WTC11 (cell line): ENCODE measurements around the gene WEE1. TPM values are rescaled to one million over a fixed set of nuclear protein-coding genes. Genes with fewer than 3 reads are reported as not detected.

Experiments
- ATAC-seq: fragments of 200-7000 bp; cut with Tn5 transposase; 2 replicates; pipeline ENCODE4 v1.10.0; 2021; ENCODE audit warnings: mild to moderate bottlenecking, moderate library complexity
- CTCF ChIA-PET: fragments of 300-600 bp; sonication (Branson Sonifier 250); formaldehyde crosslinking; loops from one replicate; lab custom pipeline; 2021; ENCODE audit warnings: antibody characterized with exemption; lab: Charles Lee
- POLR2A ChIA-PET: fragments of 350-600 bp; sonication (Branson Sonifier 250); formaldehyde crosslinking; loops from one replicate; lab custom pipeline; 2021; ENCODE audit warnings: antibody characterized with exemption; lab: Charles Lee
- DNase-seq: peaks from one replicate; pipeline ENCODE4 v3.0.0; 2021; ENCODE audit warnings: low spot score
- H3K27ac Mint-ChIP-seq: 2 replicates; pipeline ENCODE4 v1.8.0; 2021; ENCODE audit warnings: mixed read lengths
- H3K27me3 Mint-ChIP-seq: 2 replicates; pipeline ENCODE4 v1.8.0; 2021; ENCODE audit warnings: low read depth, mild to moderate bottlenecking, moderate library complexity, mixed read lengths
- H3K36me3 Mint-ChIP-seq: 2 replicates; pipeline ENCODE4 v1.8.0; 2021; ENCODE audit warnings: mixed read lengths
- H3K4me1 Mint-ChIP-seq: 2 replicates; pipeline ENCODE4 v1.8.0; 2022; ENCODE audit warnings: mixed read lengths
- H3K4me3 Mint-ChIP-seq: 2 replicates; pipeline ENCODE4 v1.8.0; 2021; ENCODE audit warnings: mild to moderate bottlenecking, moderate library complexity, mixed read lengths
- H3K9me3 Mint-ChIP-seq: 2 replicates; pipeline ENCODE4 v1.8.0; 2021; ENCODE audit warnings: mixed read lengths
- AFF4 ChIP-seq: sonication (generic); formaldehyde crosslinking; IDR thresholded peaks from 2 replicates; pipeline ENCODE4 v1.8.1; 2023; ENCODE audit warnings: mild to moderate bottlenecking, missing genetic modification reagents, borderline replicate concordance
- ATF3 ChIP-seq: sonication (generic); formaldehyde crosslinking; conservative IDR thresholded peaks from 2 replicates; pipeline ENCODE4 v1.8.1; 2022; ENCODE audit warnings: mild to moderate bottlenecking, missing genetic modification reagents
- EMX1 ChIP-seq: fragments of 250-450 bp; sonication (Bioruptor Pico); IDR thresholded peaks from 2 replicates; pipeline ENCODE4 v1.8.0; 2021; ENCODE audit warnings: mild to moderate bottlenecking
- ESRRA ChIP-seq: sonication (generic); formaldehyde crosslinking; IDR thresholded peaks from 2 replicates; pipeline ENCODE4 v1.8.1; 2022; ENCODE audit warnings: mild to moderate bottlenecking, missing genetic modification reagents, borderline replicate concordance
- FOXP4 ChIP-seq: sonication (generic); formaldehyde crosslinking; IDR thresholded peaks from 2 replicates; pipeline ENCODE4 v1.8.0; 2022; ENCODE audit warnings: mild to moderate bottlenecking, missing genetic modification reagents
- KAT7 ChIP-seq: sonication (generic); formaldehyde crosslinking; IDR thresholded peaks from 2 replicates; pipeline ENCODE4 v1.8.1; 2023; ENCODE audit warnings: missing genetic modification reagents, mild to moderate bottlenecking, borderline replicate concordance
- MAX ChIP-seq: sonication (generic); formaldehyde crosslinking; IDR thresholded peaks from 2 replicates; pipeline ENCODE4 v1.8.0; 2022; ENCODE audit warnings: mild to moderate bottlenecking, missing genetic modification reagents
- MYBL2 ChIP-seq: sonication (generic); formaldehyde crosslinking; IDR thresholded peaks from 2 replicates; pipeline ENCODE4 v1.8.1; 2023; ENCODE audit warnings: mild to moderate bottlenecking, moderate library complexity, missing genetic modification reagents
- NFE2L1 ChIP-seq: sonication (generic); formaldehyde crosslinking; IDR thresholded peaks from 2 replicates; pipeline ENCODE4 v1.8.1; 2023; ENCODE audit warnings: missing genetic modification reagents
- NFYB ChIP-seq: sonication (generic); formaldehyde crosslinking; conservative IDR thresholded peaks from 2 replicates; pipeline ENCODE4 v1.8.0; 2022; ENCODE audit warnings: low read depth, missing genetic modification reagents
- PRDM15 ChIP-seq: sonication (generic); formaldehyde crosslinking; IDR thresholded peaks from 2 replicates; pipeline ENCODE4 v1.8.0; 2022; ENCODE audit warnings: missing genetic modification reagents
- PRRX2 ChIP-seq: fragments of 250-450 bp; sonication (Bioruptor Pico); IDR thresholded peaks from 2 replicates; pipeline ENCODE4 v1.8.0; 2021; ENCODE audit warnings: mild to moderate bottlenecking
- ZBTB43 ChIP-seq: sonication (generic); formaldehyde crosslinking; IDR thresholded peaks from 2 replicates; pipeline ENCODE4 v1.8.1; 2023; ENCODE audit warnings: mild to moderate bottlenecking, missing genetic modification reagents
- ZNF512 ChIP-seq: sonication (generic); formaldehyde crosslinking; IDR thresholded peaks from 2 replicates; pipeline ENCODE4 v1.8.1; 2022; ENCODE audit warnings: missing genetic modification reagents, borderline replicate concordance
- ZNF671 ChIP-seq: fragments of 250-450 bp; sonication (Bioruptor Pico); IDR thresholded peaks from 2 replicates; pipeline ENCODE4 v1.8.0; 2021; ENCODE audit warnings: mild to moderate bottlenecking
- total RNA-seq: library from RNA; stranded (reverse); gene quantifications from 3 replicates; pipeline ENCODE4 v1.2.3, GENCODE V29; 2021

WEE1 gene
- total RNA-seq, 1 experiment from 2014 or later: 109 TPM

GRCh38 chr11:9574622-9575259, 1.3 kb downstream of the WEE1 start (continued):
- TF ChIP-seq ZNF512 (CRISPR knock-in tag): no peak
- TF ChIP-seq ESRRA (CRISPR knock-in tag): no peak
- TF ChIP-seq MYBL2 (CRISPR knock-in tag): peak; percentile 75
- no peak for TF ChIP-seq PRRX2 (CRISPR knock-in tag)

GRCh38 chr11:9575260-9576240, 2.1 kb downstream of the WEE1 start:
- Mint-ChIP-seq H3K4me3 (peak overlapping the region; percentile 95), H3K27ac (peak overlapping the region; percentile 93), H3K4me1 (peaks cover 54% of the 10 kb centered on the region), H3K9me3 (no peaks in the 10 kb centered on the region)
- CTCF ChIA-PET: interaction anchor here (0.7 to 2.9 kb wide), 4 partner anchors 26 to 69 kb away, joined by 3 to 28 read pairs (median 7); no protein-coding TSS in a partner anchor
- TF ChIP-seq NFE2L1 (CRISPR knock-in tag): no peak
- TF ChIP-seq KAT7 (CRISPR knock-in tag): no peak
- TF ChIP-seq EMX1 (CRISPR knock-in tag): no peak
- TF ChIP-seq NFYB (CRISPR knock-in tag): no peak
- TF ChIP-seq ZBTB43: no peak
- TF ChIP-seq, all 79 proteins: peak for 0
- peak; percentile 7; the same call in 1 of the 2 replicates for ATAC-seq
- peaks cover 57% of the 10 kb centered on the region for H3K36me3 Mint-ChIP-seq
- POLR2A ChIA-PET: interaction anchor here (0.6 to 2.9 kb wide), 5 partner anchors 17 to 887 kb away, joined by 3 to 15 read pairs (median 3); no protein-coding TSS in a partner anchor
- DNase-seq: peak; percentile 36
- H3K27me3 Mint-ChIP-seq: no peaks in the 10 kb centered on the region

GRCh38 chr11:9576701-9577381, 3.4 kb downstream of the WEE1 start:
- ATAC-seq: no peak
- Mint-ChIP-seq H3K4me3 (peak overlapping the region; percentile 95), H3K4me1 (peaks cover 41% of the 10 kb centered on the region), H3K9me3 (no peaks in the 10 kb centered on the region), H3K27ac (peak overlapping the region; percentile 44; the same call in 1 of the 2 replicates), H3K36me3 (peaks cover 70% of the 10 kb centered on the region), H3K27me3 (no peaks in the 10 kb centered on the region)
- ChIA-PET CTCF (interaction anchor here (1.0 to 2.9 kb wide), 2 partner anchors 36 to 42 kb away, joined by 3 to 28 read pairs; no protein-coding TSS in a partner anchor), POLR2A (no interaction called here)
- no peak for DNase-seq
- TF ChIP-seq ZNF671 (CRISPR knock-in tag) (no peak), PRDM15 (CRISPR knock-in tag) (no peak), FOXP4 (CRISPR knock-in tag) (no peak), MAX (CRISPR knock-in tag) (no peak), ATF3 (CRISPR knock-in tag) (no peak), AFF4 (CRISPR knock-in tag) (no peak)
